Kidney (tissue), 14 donors: ENCODE results near the gene HSD11B2. TPM values are rescaled to one million over a fixed set of nuclear protein-coding genes. Genes with fewer than 3 reads are reported as not detected.

Experiments used
- DNase-seq, 5 donors: peaks; one replicate each; pipeline ENCODE4 v3.0.0-alpha.2; 2013 to 2020
- FAIRE-seq: peaks from 2 replicates; lab custom pipeline; 2012; peaks lifted over from hg19 to GRCh38; lab: Jason Lieb, UNC
- H3K27ac ChIP-seq, 2 donors: one replicate each; pipeline ENCODE4 v1.7.0; 2013; ENCODE audit warnings: low read depth in 2 of 2, low read length in 2 of 2, inconsistent platforms in 1 of 2
- H3K27me3 ChIP-seq: one replicate; pipeline ENCODE4 v1.7.1; 2013; ENCODE audit warnings: low read length, inconsistent platforms; ENCODE audit not compliant: control insufficient read depth, insufficient read depth
- H3K36me3 ChIP-seq, 3 donors: one replicate each; pipeline versions ENCODE4 v1.7.0 to v1.7.1; 2013; ENCODE audit warnings: low read length in 3 of 3, control low read depth in 1 of 3, inconsistent platforms in 1 of 3; ENCODE audit not compliant: insufficient read depth in 3 of 3, control insufficient read depth in 2 of 3
- H3K4me1 ChIP-seq, 3 donors: one replicate each; pipeline versions ENCODE4 v1.7.0 to v1.7.1; 2013; ENCODE audit warnings: low read length in 3 of 3, inconsistent platforms in 1 of 3, low read depth in 1 of 3; ENCODE audit not compliant: control insufficient read depth in 2 of 3, insufficient read depth in 2 of 3
- H3K4me3 ChIP-seq, 3 donors: one replicate each; pipeline versions ENCODE4 v1.7.0 to v1.8.1; 2013; ENCODE audit warnings: low read length in 3 of 3, control low read depth in 1 of 3, inconsistent platforms in 1 of 3
- H3K9ac ChIP-seq, 3 donors: one replicate each; pipeline versions ENCODE4 v1.7.0 to v1.7.1; 2013; ENCODE audit warnings: low read length in 3 of 3, control low read depth in 1 of 3, inconsistent platforms in 1 of 3
- H3K9me3 ChIP-seq, 3 donors: one replicate each; pipeline versions ENCODE4 v1.7.0 to v1.7.1; 2013; ENCODE audit warnings: low read length in 3 of 3, control low read depth in 1 of 3, inconsistent platforms in 1 of 3; ENCODE audit not compliant: control insufficient read depth in 2 of 3, insufficient read depth in 1 of 3
- CTCF ChIP-seq: IDR thresholded peaks from 3 replicates; pipeline ENCODE4 v1.5.1; 2012; ENCODE audit warnings: mild to moderate bottlenecking, moderate library complexity, borderline replicate concordance; ENCODE audit not compliant: insufficient read depth; ENCODE audit errors: extremely low read depth
- intact Hi-C: fragments of 100-400 bp; cut with DNase I; formaldehyde crosslinking; loops from one replicate; pipeline ENCODE4 v1.11.1; 2022
- polyA plus RNA-seq: library from polyadenylated mRNA; stranded (reverse); fragments of 350-450 nt; fragmentation: Illumina TruSeq; extraction: RNeasy Lipid Tissue Mini Kit (QIAGEN cat#74804); gene quantifications from one replicate; pipeline ENCODE4 v1.2.3, GENCODE V29; 2014; ENCODE audit warnings: low read depth, low replicate concordance; ENCODE audit not compliant: insufficient read depth
- total RNA-seq: library from RNA; stranded (reverse); fragmentation: NEBNext Ultra II Directional; extraction: Animal tissue kit (Norgen Biotek cat#: 25700); gene quantifications from one replicate; pipeline ENCODE4 v1.2.1, GENCODE V29; 2021
- donor health status: control.
- donor health status: control.
- donor health status: control.
- donor health status: control.
- donor health status: control.
- donor health status: DM: yes; HTN: yes; CAD: no.
- donor health status: Normal renal cell carcinoma (clear cell type).

Gene HSD11B2
- total and polyA plus RNA-seq, 2 donors from 2014 or later, result 139 to 1,022 TPM

GRCh38 chr16:67384778-67385510 lies 46.0 kb upstream of the HSD11B2 start:
- FAIRE-seq, result no peak
- intact Hi-C loops, result no loop called here
- no peaks in the 10 kb centered on the region for H3K4me1 ChIP-seq
- no peak overlapping the region for H3K9ac ChIP-seq
- H3K27me3 ChIP-seq, result no peaks in the 10 kb centered on the region
- no peak overlapping the region for H3K4me3 ChIP-seq
- H3K9me3 ChIP-seq, result no peaks in the 10 kb centered on the region
- TF ChIP-seq CTCF, result no peak
- H3K27ac ChIP-seq, result no peak overlapping the region
- no peak for DNase-seq
- H3K36me3 ChIP-seq, result no peaks in the 10 kb centered on the region

GRCh38 chr16:67386861-67387455 lies 44.0 kb upstream of the HSD11B2 start:
- Histone ChIP-seq H3K9ac (no peak overlapping the region), H3K4me1 (peaks cover 0 to 2% (median 0%) of the 10 kb centered on the region in 3 donors), H3K27me3 (no peaks in the 10 kb centered on the region), H3K4me3 (no peak overlapping the region), H3K27ac (no peak overlapping the region), H3K36me3 (no peaks in the 10 kb centered on the region), H3K9me3 (no peaks in the 10 kb centered on the region)
- no peak for TF ChIP-seq CTCF
- FAIRE-seq (no peak), DNase-seq (no peak)
- intact Hi-C loops, result no loop called here

- Histone ChIP-seq H3K36me3 (no peaks in the 10 kb centered on the region), H3K9me3 (no peaks in the 10 kb centered on the region), H3K4me1 (peaks cover 0 to 2% (median 0%) of the 10 kb centered on the region in 3 donors), H3K27ac (no peak overlapping the region), H3K4me3 (no peak overlapping the region), H3K27me3 (no peaks in the 10 kb centered on the region), H3K9ac (no peak overlapping the region)
- FAIRE-seq (no peak), DNase-seq (no peak)
- no peak for TF ChIP-seq CTCF
- intact Hi-C loops, result no loop called here
These were observed 43.3 kb upstream of the HSD11B2 start for GRCh38 chr16:67387479-67388079.
